ENCODE data around the gene ACTL6B. TPM values are rescaled to one million over a fixed set of nuclear protein-coding genes. Genes with fewer than 3 reads are reported as not detected.

ACTL6B gene
- total and polyA plus RNA-seq, 9 of the 15 experiments (the other 6 are each of a cell fraction or from before 2014, with no cell fraction given): not detected

DNA sequence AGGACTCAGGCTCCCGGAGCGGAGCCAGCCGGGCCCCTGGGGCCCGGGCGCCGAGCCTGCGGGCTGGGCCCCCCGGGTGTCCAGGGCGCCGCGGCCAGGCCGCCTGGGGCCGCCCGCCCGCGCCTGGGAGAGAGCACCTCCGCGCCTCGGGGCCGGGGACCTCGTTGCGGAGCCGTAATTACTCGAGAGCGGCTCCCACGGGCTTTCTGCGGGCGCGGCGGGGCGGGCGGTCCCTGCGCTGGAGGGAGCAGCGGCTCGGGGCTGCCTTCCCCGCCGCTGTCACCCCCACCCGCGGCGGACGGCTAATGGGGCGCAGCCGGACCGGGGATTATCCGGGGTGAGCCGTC is 18.8 kb upstream of the ACTL6B start (continued):
- peak; percentile 12; the same call in 1 of the 2 replicates for TF ChIP-seq RBFOX2 (IDR thresholded peaks at IDR 0.05; ENCODE audit: low read depth, low read length)
- TF ChIP-seq POLR2A (conservative IDR thresholded peaks at IDR 0.05): no peak
- TF ChIP-seq, protein P1, sequence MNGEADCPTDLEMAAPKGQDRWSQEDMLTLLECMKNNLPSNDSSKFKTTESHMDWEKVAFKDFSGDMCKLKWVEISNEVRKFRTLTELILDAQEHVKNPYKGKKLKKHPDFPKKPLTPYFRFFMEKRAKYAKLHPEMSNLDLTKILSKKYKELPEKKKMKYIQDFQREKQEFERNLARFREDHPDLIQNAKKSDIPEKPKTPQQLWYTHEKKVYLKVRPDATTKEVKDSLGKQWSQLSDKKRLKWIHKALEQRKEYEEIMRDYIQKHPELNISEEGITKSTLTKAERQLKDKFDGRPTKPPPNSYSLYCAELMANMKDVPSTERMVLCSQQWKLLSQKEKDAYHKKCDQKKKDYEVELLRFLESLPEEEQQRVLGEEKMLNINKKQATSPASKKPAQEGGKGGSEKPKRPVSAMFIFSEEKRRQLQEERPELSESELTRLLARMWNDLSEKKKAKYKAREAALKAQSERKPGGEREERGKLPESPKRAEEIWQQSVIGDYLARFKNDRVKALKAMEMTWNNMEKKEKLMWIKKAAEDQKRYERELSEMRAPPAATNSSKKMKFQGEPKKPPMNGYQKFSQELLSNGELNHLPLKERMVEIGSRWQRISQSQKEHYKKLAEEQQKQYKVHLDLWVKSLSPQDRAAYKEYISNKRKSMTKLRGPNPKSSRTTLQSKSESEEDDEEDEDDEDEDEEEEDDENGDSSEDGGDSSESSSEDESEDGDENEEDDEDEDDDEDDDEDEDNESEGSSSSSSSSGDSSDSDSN (IDR thresholded peaks at IDR 0.05; ENCODE audit: borderline replicate concordance in 1 of 2, low read depth in 2 of 2, low read length in 2 of 2): peak; percentile 8 to 62; a peak in 3 of 4 replicates
- TF ChIP-seq, protein P2, sequence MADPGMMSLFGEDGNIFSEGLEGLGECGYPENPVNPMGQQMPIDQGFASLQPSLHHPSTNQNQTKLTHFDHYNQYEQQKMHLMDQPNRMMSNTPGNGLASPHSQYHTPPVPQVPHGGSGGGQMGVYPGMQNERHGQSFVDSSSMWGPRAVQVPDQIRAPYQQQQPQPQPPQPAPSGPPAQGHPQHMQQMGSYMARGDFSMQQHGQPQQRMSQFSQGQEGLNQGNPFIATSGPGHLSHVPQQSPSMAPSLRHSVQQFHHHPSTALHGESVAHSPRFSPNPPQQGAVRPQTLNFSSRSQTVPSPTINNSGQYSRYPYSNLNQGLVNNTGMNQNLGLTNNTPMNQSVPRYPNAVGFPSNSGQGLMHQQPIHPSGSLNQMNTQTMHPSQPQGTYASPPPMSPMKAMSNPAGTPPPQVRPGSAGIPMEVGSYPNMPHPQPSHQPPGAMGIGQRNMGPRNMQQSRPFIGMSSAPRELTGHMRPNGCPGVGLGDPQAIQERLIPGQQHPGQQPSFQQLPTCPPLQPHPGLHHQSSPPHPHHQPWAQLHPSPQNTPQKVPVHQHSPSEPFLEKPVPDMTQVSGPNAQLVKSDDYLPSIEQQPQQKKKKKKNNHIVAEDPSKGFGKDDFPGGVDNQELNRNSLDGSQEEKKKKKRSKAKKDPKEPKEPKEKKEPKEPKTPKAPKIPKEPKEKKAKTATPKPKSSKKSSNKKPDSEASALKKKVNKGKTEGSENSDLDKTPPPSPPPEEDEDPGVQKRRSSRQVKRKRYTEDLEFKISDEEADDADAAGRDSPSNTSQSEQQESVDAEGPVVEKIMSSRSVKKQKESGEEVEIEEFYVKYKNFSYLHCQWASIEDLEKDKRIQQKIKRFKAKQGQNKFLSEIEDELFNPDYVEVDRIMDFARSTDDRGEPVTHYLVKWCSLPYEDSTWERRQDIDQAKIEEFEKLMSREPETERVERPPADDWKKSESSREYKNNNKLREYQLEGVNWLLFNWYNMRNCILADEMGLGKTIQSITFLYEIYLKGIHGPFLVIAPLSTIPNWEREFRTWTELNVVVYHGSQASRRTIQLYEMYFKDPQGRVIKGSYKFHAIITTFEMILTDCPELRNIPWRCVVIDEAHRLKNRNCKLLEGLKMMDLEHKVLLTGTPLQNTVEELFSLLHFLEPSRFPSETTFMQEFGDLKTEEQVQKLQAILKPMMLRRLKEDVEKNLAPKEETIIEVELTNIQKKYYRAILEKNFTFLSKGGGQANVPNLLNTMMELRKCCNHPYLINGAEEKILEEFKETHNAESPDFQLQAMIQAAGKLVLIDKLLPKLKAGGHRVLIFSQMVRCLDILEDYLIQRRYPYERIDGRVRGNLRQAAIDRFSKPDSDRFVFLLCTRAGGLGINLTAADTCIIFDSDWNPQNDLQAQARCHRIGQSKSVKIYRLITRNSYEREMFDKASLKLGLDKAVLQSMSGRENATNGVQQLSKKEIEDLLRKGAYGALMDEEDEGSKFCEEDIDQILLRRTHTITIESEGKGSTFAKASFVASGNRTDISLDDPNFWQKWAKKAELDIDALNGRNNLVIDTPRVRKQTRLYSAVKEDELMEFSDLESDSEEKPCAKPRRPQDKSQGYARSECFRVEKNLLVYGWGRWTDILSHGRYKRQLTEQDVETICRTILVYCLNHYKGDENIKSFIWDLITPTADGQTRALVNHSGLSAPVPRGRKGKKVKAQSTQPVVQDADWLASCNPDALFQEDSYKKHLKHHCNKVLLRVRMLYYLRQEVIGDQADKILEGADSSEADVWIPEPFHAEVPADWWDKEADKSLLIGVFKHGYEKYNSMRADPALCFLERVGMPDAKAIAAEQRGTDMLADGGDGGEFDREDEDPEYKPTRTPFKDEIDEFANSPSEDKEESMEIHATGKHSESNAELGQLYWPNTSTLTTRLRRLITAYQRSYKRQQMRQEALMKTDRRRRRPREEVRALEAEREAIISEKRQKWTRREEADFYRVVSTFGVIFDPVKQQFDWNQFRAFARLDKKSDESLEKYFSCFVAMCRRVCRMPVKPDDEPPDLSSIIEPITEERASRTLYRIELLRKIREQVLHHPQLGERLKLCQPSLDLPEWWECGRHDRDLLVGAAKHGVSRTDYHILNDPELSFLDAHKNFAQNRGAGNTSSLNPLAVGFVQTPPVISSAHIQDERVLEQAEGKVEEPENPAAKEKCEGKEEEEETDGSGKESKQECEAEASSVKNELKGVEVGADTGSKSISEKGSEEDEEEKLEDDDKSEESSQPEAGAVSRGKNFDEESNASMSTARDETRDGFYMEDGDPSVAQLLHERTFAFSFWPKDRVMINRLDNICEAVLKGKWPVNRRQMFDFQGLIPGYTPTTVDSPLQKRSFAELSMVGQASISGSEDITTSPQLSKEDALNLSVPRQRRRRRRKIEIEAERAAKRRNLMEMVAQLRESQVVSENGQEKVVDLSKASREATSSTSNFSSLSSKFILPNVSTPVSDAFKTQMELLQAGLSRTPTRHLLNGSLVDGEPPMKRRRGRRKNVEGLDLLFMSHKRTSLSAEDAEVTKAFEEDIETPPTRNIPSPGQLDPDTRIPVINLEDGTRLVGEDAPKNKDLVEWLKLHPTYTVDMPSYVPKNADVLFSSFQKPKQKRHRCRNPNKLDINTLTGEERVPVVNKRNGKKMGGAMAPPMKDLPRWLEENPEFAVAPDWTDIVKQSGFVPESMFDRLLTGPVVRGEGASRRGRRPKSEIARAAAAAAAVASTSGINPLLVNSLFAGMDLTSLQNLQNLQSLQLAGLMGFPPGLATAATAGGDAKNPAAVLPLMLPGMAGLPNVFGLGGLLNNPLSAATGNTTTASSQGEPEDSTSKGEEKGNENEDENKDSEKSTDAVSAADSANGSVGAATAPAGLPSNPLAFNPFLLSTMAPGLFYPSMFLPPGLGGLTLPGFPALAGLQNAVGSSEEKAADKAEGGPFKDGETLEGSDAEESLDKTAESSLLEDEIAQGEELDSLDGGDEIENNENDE (IDR thresholded peaks at IDR 0.05; ENCODE audit: low read depth, low read length): peak; percentile 92
- peak; percentile 50 for TF ChIP-seq HMGN3 (IDR thresholded peaks at IDR 0.05; ENCODE audit: borderline replicate concordance, extremely low read depth, insufficient read length, low read depth, low read length)
- 0 out of 2 replicates have a peak, but pooled peaks have one; percentile 51 for TF ChIP-seq SMAD4 (CRISPR knock-in tag; conservative IDR thresholded peaks at IDR 0.05)

Measured in K562 (cell line).